GM19240 (cell line): Measurements from ENCODE around the gene TRIP13.

Source experiments
- DNase-seq: peaks from one replicate; pipeline ENCODE4 v3.0.0; 2011; ENCODE audit warnings: low spot score; ENCODE audit not compliant: insufficient read length

The TRIP13 gene

DNA sequence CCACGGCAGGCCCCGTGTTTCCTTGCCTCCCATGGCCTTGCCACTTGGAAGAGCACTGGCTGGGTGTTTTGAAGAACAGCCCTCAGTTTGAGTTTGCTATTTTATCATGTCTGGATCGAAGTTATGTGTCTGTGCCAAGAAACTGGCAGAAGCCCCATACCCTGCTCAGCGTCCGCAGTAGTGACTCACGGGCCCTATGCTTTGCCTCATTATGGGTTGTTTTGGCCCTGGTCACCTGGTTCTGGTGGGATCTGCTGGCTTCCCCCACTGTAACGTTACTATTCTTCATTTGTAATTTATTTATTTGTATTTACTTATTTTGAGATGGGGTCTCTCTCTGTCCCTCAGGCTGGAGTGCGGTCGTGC, 73.6 kb downstream of the TRIP13 start:
- DNase-seq, result no peak

GRCh38 chr5:966941-967340, 74.3 kb downstream of the TRIP13 start:
- DNase-seq, result no peak
